Stimulated activated CD8-positive, alpha-beta memory T cell treated with anti-CD3 and anti-CD28 coated beads, Interleukin-4, amount 100 ng/mL, for 24 hours (primary cell): ENCODE results near the gene HJV.

Source experiments
- DNase-seq: peaks from one replicate; pipeline ENCODE4 v3.0.0-alpha.2; 2020; ENCODE audit warnings: low read depth

Gene HJV

GRCh38 chr1:146021050-146021445 lies 487 bp downstream of the HJV start:
- DNase-seq, result no peak

GRCh38 chr1:146020058-146021049 lies 1.2 kb downstream of the HJV start:
- DNase-seq, result no peak

- no peak for DNase-seq
These were observed 2.1 kb downstream of the HJV start for GRCh38 chr1:146019231-146020057.

DNA sequence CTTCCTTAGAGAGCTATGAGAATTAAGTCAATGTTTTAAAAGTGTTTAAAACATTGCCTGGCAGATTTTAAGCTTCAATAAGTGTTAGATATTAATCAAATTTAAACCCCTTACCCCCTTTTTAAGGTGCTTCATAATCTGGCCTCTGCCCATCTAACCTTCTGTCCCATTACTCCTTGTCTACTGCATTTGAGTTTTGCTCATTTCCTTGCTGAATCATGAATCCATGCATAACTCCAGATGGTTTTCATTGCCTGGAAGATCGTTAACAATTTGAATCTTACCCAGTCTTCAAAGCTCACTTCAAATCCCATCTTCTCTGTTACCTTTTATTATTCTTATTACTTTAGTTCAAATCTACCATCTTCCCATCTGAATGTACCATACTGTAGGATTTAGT lies 4.6 kb downstream of the HJV start:
- DNase-seq, result no peak

- no peak for DNase-seq
These were observed 8.0 kb downstream of the HJV start for GRCh38 chr1:146013559-146013922.

DNA sequence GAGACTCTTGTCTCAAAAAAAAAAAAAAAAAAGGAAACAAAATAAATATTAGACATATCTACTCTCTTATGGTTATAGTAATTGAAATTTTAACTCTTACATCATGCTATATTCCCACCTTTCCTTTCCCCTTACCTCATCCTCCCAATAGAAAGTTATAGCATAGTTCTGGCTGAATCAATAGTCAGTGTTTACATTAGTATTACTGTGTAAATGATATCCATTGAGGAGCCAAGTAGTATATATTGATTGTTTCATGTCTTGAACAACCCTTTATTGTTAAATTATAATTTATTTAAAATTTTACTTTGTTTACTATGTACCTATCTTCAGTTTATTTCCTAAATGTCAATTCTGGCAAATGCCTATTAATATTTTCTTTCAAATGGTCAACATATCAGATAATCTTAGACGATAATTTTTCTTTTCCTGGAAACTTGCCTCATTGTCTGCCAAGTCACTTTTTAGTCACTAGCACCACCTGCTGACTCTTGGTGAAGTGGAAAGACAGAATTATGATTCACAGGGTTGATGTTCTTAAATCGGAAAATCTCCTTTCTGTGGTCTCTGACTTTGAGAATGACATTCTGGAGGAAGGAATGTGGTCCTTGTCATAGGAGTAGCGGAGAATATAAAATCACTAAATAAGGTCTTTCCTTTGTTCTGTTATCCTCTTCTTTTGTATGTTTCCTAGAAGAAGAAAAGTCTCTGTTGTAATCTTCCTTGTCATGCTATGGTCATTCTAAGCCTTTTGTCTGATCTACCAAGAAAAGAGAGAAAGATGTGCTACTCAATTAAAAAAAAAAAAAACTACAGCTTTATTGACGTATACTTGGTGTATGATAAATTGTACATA lies 8.6 kb downstream of the HJV start:
- no peak for DNase-seq

DNA sequence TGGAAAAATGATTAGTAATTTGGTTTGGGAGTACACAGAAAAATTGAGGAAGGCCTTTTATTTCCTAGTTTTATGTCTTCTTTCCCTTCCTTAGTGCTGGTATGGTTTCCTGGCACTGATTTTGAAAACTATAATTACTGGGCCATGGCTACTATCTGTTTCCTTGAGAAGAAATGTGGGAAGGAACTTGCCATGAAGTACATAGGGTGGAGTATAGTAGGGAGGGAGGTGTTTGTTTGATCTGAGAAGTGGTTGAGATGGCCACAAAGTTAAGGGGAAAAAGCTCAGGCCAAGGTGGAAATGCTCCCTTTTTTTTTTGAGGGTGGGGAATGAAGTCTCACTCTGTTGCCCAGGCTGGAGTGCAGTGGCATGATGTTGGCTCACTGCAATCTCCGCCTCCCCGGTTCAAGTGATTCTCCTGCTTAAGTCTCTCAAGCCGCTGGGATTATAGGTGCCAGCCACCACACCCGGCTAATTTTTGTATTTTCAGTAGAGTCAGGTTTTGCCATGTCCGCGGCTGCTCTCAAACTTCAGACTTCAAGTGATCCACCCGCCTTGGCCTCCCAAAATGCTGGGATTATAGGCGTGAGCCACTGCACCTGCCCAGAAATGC lies 11.3 kb downstream of the HJV start:
- no peak for DNase-seq

- no peak for DNase-seq
These were observed 13.9 kb downstream of the HJV start for GRCh38 chr1:146007489-146008133.

- no peak for DNase-seq
These were observed 19.8 kb downstream of the HJV start for GRCh38 chr1:146001709-146002108.

- no peak for DNase-seq
These were observed 22.1 kb downstream of the HJV start for GRCh38 chr1:145999321-146000024.

DNA sequence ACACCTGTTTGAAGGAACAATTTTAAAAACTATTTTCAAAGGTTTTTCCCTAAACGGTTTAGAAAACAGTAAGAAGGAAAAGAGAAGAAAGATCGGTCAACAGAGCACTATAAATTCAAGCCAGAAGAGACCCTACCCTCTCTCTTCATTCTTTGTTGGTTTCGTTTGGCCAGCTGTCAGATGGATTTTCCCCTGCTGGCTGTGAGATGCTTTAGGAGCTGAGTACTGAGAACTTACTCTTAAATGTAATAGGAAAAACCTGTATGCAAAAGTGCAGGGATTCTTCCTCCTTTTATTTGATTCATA lies 23.9 kb downstream of the HJV start:
- DNase-seq, result no peak

- DNase-seq, result peak; percentile 32
These were observed 24.4 kb downstream of the HJV start for GRCh38 chr1:145997016-145997717.

DNA sequence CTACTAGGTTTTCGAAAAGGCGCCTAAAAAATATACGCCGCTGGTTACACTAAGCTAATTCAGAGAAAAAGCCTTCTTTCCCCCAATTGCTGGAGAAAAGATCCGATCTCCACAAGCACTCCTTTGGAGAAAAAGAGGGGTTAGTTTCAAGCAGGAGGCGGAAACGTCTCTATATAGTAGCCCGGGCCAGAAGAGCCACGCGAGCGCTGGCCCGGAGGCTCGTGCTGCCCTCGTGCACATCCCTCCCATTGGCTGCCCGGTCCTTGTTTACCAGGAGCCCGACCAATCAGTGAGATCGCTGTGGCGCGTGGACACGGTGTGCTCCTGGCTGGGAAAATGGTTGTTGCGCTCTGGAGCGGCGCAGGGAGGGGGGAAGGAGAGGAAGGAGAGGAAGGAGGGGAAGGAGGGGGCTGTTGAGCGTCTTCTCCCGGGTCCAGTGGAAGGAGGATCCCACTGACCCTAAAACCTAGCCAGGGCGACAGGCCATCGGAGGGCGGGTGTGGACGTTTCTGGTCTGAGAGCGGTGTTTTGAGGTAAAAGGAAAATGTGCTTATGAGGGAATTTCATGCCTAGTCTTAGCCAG lies 25.0 kb downstream of the HJV start, which contains the start of gene TXNIP:
Gene TXNIP (minus strand): TSS at position 147 of the 583 bp plus-strand sequence. CDS start 313 bp downstream, outside the sequence.
- DNase-seq, result peak; percentile 94

- DNase-seq, result no peak
These were observed 25.5 kb downstream of the HJV start for GRCh38 chr1:145995964-145996432.

- DNase-seq, result no peak
These were observed 26.2 kb downstream of the HJV start for GRCh38 chr1:145995148-145995881.

DNA sequence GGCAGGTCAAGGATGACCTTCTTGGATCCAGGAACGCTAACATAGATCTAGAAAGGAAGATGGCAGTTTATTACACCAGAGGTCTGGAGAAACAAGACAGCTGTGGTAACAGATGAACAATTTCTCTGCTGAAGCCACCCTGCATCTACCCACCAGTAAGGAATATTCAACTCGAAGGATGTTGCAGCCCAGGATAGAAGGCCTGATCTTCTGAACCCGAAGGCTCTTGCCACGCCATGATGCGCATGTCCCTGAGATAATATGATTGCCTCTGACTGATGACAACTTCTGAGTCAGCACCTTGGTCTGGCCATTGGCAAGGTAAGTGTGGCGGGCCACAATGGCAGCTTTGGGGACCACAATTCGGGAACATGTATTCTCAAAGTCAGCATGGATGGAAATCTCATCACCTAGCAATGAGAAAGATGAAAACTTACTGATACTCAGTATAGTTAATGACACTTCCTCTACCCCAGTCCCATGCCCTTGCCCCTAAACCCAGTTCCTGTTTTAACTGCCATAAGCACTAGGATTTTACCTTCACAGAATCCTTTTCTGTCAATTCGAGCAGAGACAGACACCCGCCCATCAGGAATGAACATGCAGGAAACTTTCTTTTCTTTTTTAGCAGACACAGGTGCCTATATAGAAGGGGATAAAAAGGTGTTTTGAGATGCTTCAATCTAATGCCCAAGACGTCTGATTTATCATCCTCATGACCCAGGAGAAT lies 27.0 kb downstream of the HJV start:
- DNase-seq, result no peak

DNA sequence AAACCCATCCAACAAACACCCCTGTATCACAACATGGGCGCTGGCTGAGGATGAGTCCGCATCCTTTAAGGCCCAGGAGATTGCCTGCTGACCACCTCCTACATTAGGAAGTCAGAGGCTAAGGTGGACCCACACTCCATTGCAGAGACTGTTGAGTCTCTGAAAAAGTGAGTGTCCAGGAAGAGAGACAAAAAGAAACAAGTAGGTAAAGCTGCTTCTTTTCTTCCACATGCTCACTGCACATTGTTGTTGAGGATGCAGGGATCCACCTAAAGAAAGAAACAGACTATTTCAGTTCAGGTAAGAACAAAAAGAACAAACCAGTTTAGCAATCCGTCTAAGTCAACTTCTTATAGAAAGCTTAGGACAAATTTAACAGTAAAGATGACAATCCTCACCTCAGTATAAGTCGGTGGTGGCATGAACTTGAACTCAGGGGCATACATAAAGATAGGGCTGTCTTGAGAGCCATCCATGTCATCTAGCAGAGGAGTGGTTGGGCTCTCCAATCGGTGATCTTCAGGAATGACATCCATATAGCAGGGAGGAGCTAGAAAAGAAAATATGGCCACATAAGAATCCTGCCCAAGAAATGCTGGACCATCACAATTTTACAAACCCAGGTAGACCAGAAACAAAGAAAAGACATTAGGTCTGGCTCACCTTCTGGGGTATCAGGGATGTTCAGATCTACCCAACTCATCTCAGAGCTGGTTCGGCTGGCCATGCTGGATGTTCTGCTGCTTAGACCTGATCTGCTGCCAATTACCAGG lies 27.7 kb downstream of the HJV start:
- DNase-seq, result no peak
